IMR-90 (cell line): Measurements from ENCODE around the gene SRPRA. TPM values are rescaled to one million over a fixed set of nuclear protein-coding genes. Genes with fewer than 3 reads are reported as not detected.

Source experiments
- ATAC-seq: fragments of 200-7000 bp; cut with Tn5 transposase; 2 replicates; pipeline ENCODE4 v1.9.1; 2020; ENCODE audit warnings: low read depth, mild to moderate bottlenecking, moderate library complexity
- BruUV-seq: library from RNA; stranded (reverse); fragments of 400-500 nt; replicated peaks from 2 replicates; lab custom pipeline; 2021; lab: Mats Ljungman, UMichigan
- CTCF ChIA-PET: fragments of 300-600 bp; formaldehyde crosslinking; extraction: SDS; loops from one replicate; lab custom pipeline; 2021; ENCODE audit warnings: antibody characterized with exemption; lab: Yijun Ruan, JAX
- POLR2A ChIA-PET: fragments of 300-600 bp; sonication (Branson Sonifier 250); formaldehyde crosslinking; loops from one replicate; lab custom pipeline; 2022; ENCODE audit warnings: antibody characterized with exemption; ENCODE audit not compliant: unreplicated experiment; lab: Charles Lee
- DNase-seq: peaks from one replicate; pipeline ENCODE4 v3.0.0; 2013
- H2AFZ ChIP-seq: replicated peaks from 2 replicates; pipeline ENCODE3; 2013; ENCODE audit warnings: low read length, mild to moderate bottlenecking; ENCODE audit not compliant: poor library complexity
- H2AK5ac ChIP-seq: 2 replicates; pipeline ENCODE4 v1.6.1; 2013; ENCODE audit warnings: low read depth, low read length, inconsistent platforms
- H2AK9ac ChIP-seq: replicated peaks from 2 replicates; pipeline ENCODE3; 2013; ENCODE audit warnings: mild to moderate bottlenecking, low read depth, low read length, moderate library complexity; ENCODE audit not compliant: poor library complexity
- H2BK120ac ChIP-seq: 2 replicates; pipeline ENCODE4 v1.6.1; 2013; ENCODE audit warnings: low read depth, low read length, inconsistent platforms
- H2BK15ac ChIP-seq: 3 replicates; pipeline ENCODE4 v1.6.1; 2013; ENCODE audit warnings: low read depth, low read length, inconsistent platforms
- H2BK20ac ChIP-seq: 2 replicates; pipeline ENCODE4 v1.6.1; 2013; ENCODE audit warnings: low read depth, mild to moderate bottlenecking, inconsistent platforms, low read length, moderate library complexity
- H2BK5ac ChIP-seq: 2 replicates; pipeline ENCODE4 v1.6.1; 2013; ENCODE audit warnings: mild to moderate bottlenecking, low read depth, low read length, inconsistent platforms; ENCODE audit not compliant: poor library complexity, severe bottlenecking
- H3K14ac ChIP-seq: replicated peaks from 2 replicates; pipeline ENCODE4 v1.6.1; 2013; ENCODE audit warnings: low read depth, low read length, inconsistent platforms
- H3K18ac ChIP-seq: 2 replicates; pipeline ENCODE4 v1.6.1; 2013; ENCODE audit warnings: low read depth, low read length, control low read depth
- H3K23ac ChIP-seq: 2 replicates; pipeline ENCODE4 v1.6.1; 2013; ENCODE audit warnings: low read depth, low read length, inconsistent platforms
- H3K27ac ChIP-seq: 2 replicates; pipeline ENCODE4 v1.5.1; 2013; ENCODE audit warnings: mild to moderate bottlenecking, control low read depth, low read length; ENCODE audit not compliant: insufficient read depth
- H3K27me3 ChIP-seq: 2 replicates; pipeline ENCODE4 v1.6.1; 2013; ENCODE audit warnings: low read length; ENCODE audit not compliant: control insufficient read depth, insufficient read depth
- H3K36me3 ChIP-seq: 2 replicates; pipeline ENCODE4 v1.6.1; 2013; ENCODE audit warnings: low read length, mixed read lengths; ENCODE audit not compliant: control insufficient read depth, insufficient read depth
- H3K4ac ChIP-seq: 2 replicates; pipeline ENCODE4 v1.6.1; 2013; ENCODE audit warnings: low read depth, low read length, inconsistent platforms
- H3K4me1 ChIP-seq: 2 replicates; pipeline ENCODE4 v1.6.1; 2013; ENCODE audit warnings: low read length, mixed read lengths; ENCODE audit not compliant: control insufficient read depth, insufficient read depth
- H3K4me2 ChIP-seq: 2 replicates; pipeline ENCODE4 v1.6.1; 2013; ENCODE audit warnings: low read depth, mild to moderate bottlenecking, control low read depth, low read length, moderate library complexity
- H3K4me3 ChIP-seq: 2 replicates; pipeline ENCODE4 v1.5.1; 2013; ENCODE audit warnings: low read depth, mild to moderate bottlenecking, control low read depth, low read length, moderate library complexity; ENCODE audit not compliant: insufficient read depth
- H3K56ac ChIP-seq: 2 replicates; pipeline ENCODE4 v1.6.1; 2013; ENCODE audit warnings: low read length, inconsistent platforms; ENCODE audit not compliant: insufficient read depth; ENCODE audit errors: extremely low read depth
- H3K79me1 ChIP-seq, 2 experiments: 2 replicates each; pipeline ENCODE4 v1.6.1; 2013; ENCODE audit warnings: low read length in 2 of 2, inconsistent platforms in 1 of 2, low read depth in 1 of 2
- H3K9ac ChIP-seq: 2 replicates; pipeline ENCODE4 v1.6.1; 2013; ENCODE audit warnings: low read depth, low read length, control low read depth
- H3K9me1 ChIP-seq: 2 replicates; pipeline ENCODE4 v1.6.1; 2013; ENCODE audit warnings: low read length, inconsistent platforms; ENCODE audit not compliant: insufficient read depth
- H3K9me3 ChIP-seq: 2 replicates; pipeline ENCODE4 v1.6.1; 2013; ENCODE audit warnings: low read length; ENCODE audit not compliant: control insufficient read depth, insufficient read depth
- H4K20me1 ChIP-seq: 2 replicates; pipeline ENCODE4 v1.6.1; 2013; ENCODE audit warnings: low read length, inconsistent platforms; ENCODE audit not compliant: insufficient read depth
- H4K5ac ChIP-seq: 2 replicates; pipeline ENCODE4 v1.6.1; 2013; ENCODE audit warnings: mild to moderate bottlenecking, low read depth, low read length, control low read depth
- H4K8ac ChIP-seq, 2 experiments: 2 replicates each; pipeline ENCODE4 v1.6.1; 2013; ENCODE audit warnings: low read depth in 2 of 2, low read length in 2 of 2, control low read depth in 1 of 2, inconsistent platforms in 1 of 2
- H4K91ac ChIP-seq: 2 replicates; pipeline ENCODE4 v1.6.1; 2013; ENCODE audit warnings: low read depth, low read length, inconsistent platforms; ENCODE audit not compliant: insufficient read depth
- BHLHE40 ChIP-seq: fragments of 150-350 bp; IDR thresholded peaks from 2 replicates; pipeline ENCODE4 v1.6.1; 2016; ENCODE audit warnings: mild to moderate bottlenecking, low read depth, low read length
- CEBPB ChIP-seq: IDR thresholded peaks from 2 replicates; pipeline ENCODE4 v1.6.1; 2012; ENCODE audit warnings: low read depth, low read length, improper control_type of control experiment
- CHD1 ChIP-seq: IDR thresholded peaks from 2 replicates; pipeline ENCODE4 v1.6.1; 2012; ENCODE audit warnings: low read depth, low read length, improper control_type of control experiment
- CTCF ChIP-seq: conservative IDR thresholded peaks from 2 replicates; pipeline ENCODE4 v1.5.1; 2012; ENCODE audit warnings: mild to moderate bottlenecking, low read depth, low read length, improper control_type of control experiment
- ELK1 ChIP-seq: fragments of 150-350 bp; IDR thresholded peaks from 2 replicates; pipeline ENCODE4 v1.6.1; 2016; ENCODE audit warnings: low read depth, mild to moderate bottlenecking, low read length, moderate library complexity, borderline replicate concordance
- FOS ChIP-seq: fragments of 150-350 bp; IDR thresholded peaks from 2 replicates; pipeline ENCODE4 v1.6.1; 2016; ENCODE audit warnings: low read depth, low read length
- MAZ ChIP-seq: IDR thresholded peaks from 2 replicates; pipeline ENCODE4 v1.6.1; 2012; ENCODE audit warnings: low read depth, mild to moderate bottlenecking, low read length, improper control_type of control experiment, moderate library complexity, borderline replicate concordance
- MXI1 ChIP-seq: IDR thresholded peaks from 2 replicates; pipeline ENCODE4 v1.6.1; 2012; ENCODE audit warnings: low read depth, mild to moderate bottlenecking, low read length, moderate library complexity, borderline replicate concordance
- NFE2L2 ChIP-seq: fragments of 150-350 bp; IDR thresholded peaks from 2 replicates; pipeline ENCODE4 v1.6.1; 2016; ENCODE audit warnings: low read depth, mild to moderate bottlenecking, low read length
- POLR2A ChIP-seq: IDR thresholded peaks from 2 replicates; pipeline ENCODE4 v1.6.1; 2012; ENCODE audit warnings: mild to moderate bottlenecking, low read depth, low read length
- RAD21 ChIP-seq: IDR thresholded peaks from 2 replicates; pipeline ENCODE4 v1.6.1; 2012; ENCODE audit warnings: low read length, improper control_type of control experiment
- RFX5 ChIP-seq: IDR thresholded peaks from 2 replicates; pipeline ENCODE4 v1.8.0; 2012; ENCODE audit warnings: low read depth, mild to moderate bottlenecking, low read length, moderate library complexity
- SMC3 ChIP-seq: fragments of 150-350 bp; IDR thresholded peaks from 2 replicates; pipeline ENCODE4 v1.6.1; 2016; ENCODE audit warnings: low read depth, mild to moderate bottlenecking, antibody characterized with exemption, low read length, moderate library complexity
- whole genome bisulfite sequencing, 2 experiments: methylation state at CpG; one replicate each; pipeline versions ENCODE4 v1.1.5 to v1.1.7; 2013; ENCODE audit warnings: missing lambda C conversion rate in 2 of 2; ENCODE audit not compliant: insufficient read length in 1 of 2; ENCODE audit errors: extremely low coverage in 2 of 2; 5-methylcytosine and 5-hydroxymethylcytosine counted together
- dilution Hi-C: fragments of 300-500 bp; cut with HindIII; formaldehyde crosslinking; loops from one replicate; pipeline ENCODE4 v1.14.3; 2018; ENCODE audit warnings: low sequenced_read_pairs; ENCODE audit not compliant: unreplicated experiment
- in situ Hi-C: fragments of 300-500 bp; cut with MboI; formaldehyde crosslinking; loops from 3 replicates; pipeline ENCODE4 v1.14.3; 2019; ENCODE audit warnings: low sequenced_read_pairs, inconsistent platforms, mixed read lengths
- intact Hi-C: fragments of 100-400 bp; cut with micrococcal nuclease; formaldehyde crosslinking; loops from 2 replicates; pipeline ENCODE4 v1.10.0; 2022
- polyA plus RNA-seq, 3 experiments: library from polyadenylated mRNA; depleted of rRNA; stranded (reverse); fragments of >200 nt; gene quantifications; 2 replicates each; pipeline ENCODE4 v1.2.3, GENCODE V29; 2012; ENCODE audit warnings: low replicate concordance in 1 of 3
- total RNA-seq: library from RNA; depleted of rRNA; stranded (reverse); fragments of >200 nt; gene quantifications from 2 replicates; pipeline ENCODE4 v1.2.3, GENCODE V29; 2012

SRPRA gene
- total and polyA plus RNA-seq, 2 of the 4 experiments (the other 2 are of a cell fraction): 108 to 131 TPM

- in situ Hi-C loops: no loop called here
Measured at GRCh38 chr11:126229858-126230540, 38.7 kb downstream of the SRPRA start.

More at GRCh38 chr11:126229858-126230540, 38.7 kb downstream of the SRPRA start:
- ChIA-PET CTCF (no interaction called here), POLR2A (interaction anchor here (0.6 kb wide), 1 partner anchor 195 kb away, joined by 3 read pairs; no protein-coding TSS in a partner anchor)
- H3K4me1 ChIP-seq: peaks cover 1% of the 10 kb centered on the region; the same call in 1 of the 2 replicates
- H3K4me3 ChIP-seq: no peak overlapping the region
- H3K18ac ChIP-seq: no peak overlapping the region
- H3K23ac ChIP-seq: no peak overlapping the region
- H3K27ac ChIP-seq: no peak overlapping the region
- no peak overlapping the region for H2AK9ac ChIP-seq
- no peak for TF ChIP-seq BHLHE40
- no peak for TF ChIP-seq RAD21
- no peak for TF ChIP-seq POLR2A
- TF ChIP-seq NFE2L2: no peak
- TF ChIP-seq RFX5: no peak
- no peak for TF ChIP-seq MAZ
- no peak for TF ChIP-seq MXI1
- no peak for TF ChIP-seq FOS
- no peak for TF ChIP-seq SMC3
- TF ChIP-seq ELK1: no peak
- no peak for TF ChIP-seq CEBPB
- TF ChIP-seq CHD1: no peak
- TF ChIP-seq CTCF: no peak
- no peaks in the 10 kb centered on the region for H3K9me3 ChIP-seq
- no peak overlapping the region for H3K4ac ChIP-seq
- H2BK15ac ChIP-seq: no peak overlapping the region
- H3K9ac ChIP-seq: no peak overlapping the region
- no peak overlapping the region for H2BK120ac ChIP-seq
- H3K27me3 ChIP-seq: no peaks in the 10 kb centered on the region
- 83% methylated on average over 1 of the region's 3 CpGs; no CpG with 5 or more reads in 1 of the 2 experiments for WGBS, 2 experiments
- H3K56ac ChIP-seq: no peak overlapping the region
- peak; percentile 65 for DNase-seq
- H4K20me1 ChIP-seq: peaks cover 16% of the 10 kb centered on the region; the same call in 1 of the 2 replicates
- no peak overlapping the region for H2BK20ac ChIP-seq
- no peak overlapping the region for H2AK5ac ChIP-seq
- no peak overlapping the region for H4K5ac ChIP-seq
- no peak overlapping the region for H4K91ac ChIP-seq
- no peaks in the 10 kb centered on the region for H3K9me1 ChIP-seq
- no peak overlapping the region for H3K4me2 ChIP-seq
- no TSS peak for BruUV-seq
- H4K8ac ChIP-seq: no peak overlapping the region
- no peak for ATAC-seq
- H2BK5ac ChIP-seq: no peak overlapping the region
- 0 out of 2 replicates have a peak overlapping the region, but pooled peaks have one; percentile 4 for H3K14ac ChIP-seq
- intact Hi-C loops (no loop called here), dilution Hi-C loops (no loop called here)
- peaks cover 26 to 45% of the 10 kb centered on the region in 2 experiments for H3K79me1 ChIP-seq
- H3K36me3 ChIP-seq: no peaks in the 10 kb centered on the region
- no peak overlapping the region for H2AFZ ChIP-seq
